Measurements from ENCODE around the gene EPB41. TPM values are rescaled to one million over a fixed set of nuclear protein-coding genes. Genes with fewer than 3 reads are reported as not detected.

Gene EPB41
- total and polyA plus RNA-seq, 2 of the 8 experiments (the other 6 are each of a cell fraction or from before 2014, with no cell fraction given): 36.7 to 109 TPM

GRCh38 chr1:28934676-28935075 lies 20.3 kb downstream of the EPB41 start:
- 94% methylated on average over 5 of the region's 5 CpGs; no CpG with 5 or more reads in 1 of the 2 experiments for WGBS, 2 experiments (ENCODE audit: extremely low coverage in 1 of 2, insufficient coverage in 1 of 2, insufficient read length in 1 of 2, insufficient replicate concordance in 2 of 2, low coverage in 1 of 2, low lambda C conversion rate in 2 of 2, missing lambda C conversion rate in 1 of 2)
- H3K4me3 ChIP-seq (ENCODE audit: extremely low read depth in 1 of 4, insufficient read depth in 2 of 4, low read depth in 3 of 4, low read length in 4 of 4): no peak overlapping the region
- no peaks in the 10 kb centered on the region for H3K27me3 ChIP-seq (replicated peaks in 1 of 4; ENCODE audit: control insufficient read depth in 3 of 4, extremely low read depth in 1 of 4, insufficient read depth in 3 of 4, low read length in 3 of 4)
- peaks cover 2 to 8% of the 10 kb centered on the region in 2 experiments for H4K20me1 ChIP-seq (replicated peaks in 1 of 2; ENCODE audit: control insufficient read depth in 1 of 2, insufficient read depth in 2 of 2, low read length in 2 of 2)
- no peak overlapping the region for H2BK12ac ChIP-seq (ENCODE audit: low read depth, low read length)
- H3K4me2 ChIP-seq (ENCODE audit: insufficient read depth in 1 of 2, low read depth in 2 of 2, low read length in 2 of 2): no peak overlapping the region
- no peak overlapping the region for H3K56ac ChIP-seq (replicated peaks; ENCODE audit: insufficient read length, low read depth, low read length)
- TF ChIP-seq CTBP2 (IDR thresholded peaks at IDR 0.05; ENCODE audit: borderline replicate concordance, insufficient read depth, insufficient read length, low read length) (no peak), NRF1 (IDR thresholded peaks at IDR 0.05; ENCODE audit: low read depth, low read length) (no peak), KDM5A (IDR thresholded peaks at IDR 0.05; ENCODE audit: low read length) (no peak)
- H3K9me3 ChIP-seq (ENCODE audit: insufficient read depth in 2 of 2, low read depth in 1 of 2, low read length in 1 of 2): no peaks in the 10 kb centered on the region
- H2BK5ac ChIP-seq (ENCODE audit: low read depth, low read length): no peak overlapping the region
- no peak overlapping the region for H2AFZ ChIP-seq (ENCODE audit: low read length)
- no peak overlapping the region for H4K91ac ChIP-seq (replicated peaks; ENCODE audit: insufficient read length, low read length)
- H4K8ac ChIP-seq (ENCODE audit: extremely low read depth, insufficient read depth, low read length): no peak overlapping the region
- H3K79me2 ChIP-seq (ENCODE audit: control insufficient read depth in 1 of 2, insufficient read depth in 2 of 2, low read length in 2 of 2): peaks cover 0 to 87% of the 10 kb centered on the region in 2 experiments; a peak in 2 of 4 replicates
- no peak overlapping the region for H4K5ac ChIP-seq (ENCODE audit: insufficient read length, low read depth, low read length)
- no peak overlapping the region for H3K27ac ChIP-seq (ENCODE audit: low read depth, low read length)
- H3K36me3 ChIP-seq (ENCODE audit: control insufficient read depth in 2 of 4, insufficient read depth in 4 of 4, low read length in 3 of 4): no peaks in the 10 kb centered on the region
- H2AK5ac ChIP-seq (ENCODE audit: low read depth, low read length): no peak overlapping the region; the same call in 1 of the 2 replicates
- no peak overlapping the region for H3K18ac ChIP-seq (ENCODE audit: extremely low read depth, low read length)
- no peak for FAIRE-seq
- H3K4me1 ChIP-seq (replicated peaks in 1 of 4; ENCODE audit: control insufficient read depth in 3 of 4, insufficient read depth in 4 of 4, low read length in 3 of 4): no peaks in the 10 kb centered on the region
- no peak overlapping the region for H3K14ac ChIP-seq (ENCODE audit: insufficient read length)
- no peak overlapping the region for H2BK20ac ChIP-seq (ENCODE audit: low read length)
- no peak overlapping the region for H2BK15ac ChIP-seq (ENCODE audit: low read length)
- H3K9ac ChIP-seq (replicated peaks in 1 of 4; ENCODE audit: extremely low read depth in 1 of 4, low read depth in 3 of 4, low read length in 3 of 4): no peak overlapping the region
- no peak overlapping the region for H3K4ac ChIP-seq (replicated peaks; ENCODE audit: insufficient read length, low read depth, low read length)
- no peaks in the 10 kb centered on the region for H3K23me2 ChIP-seq (ENCODE audit: low read depth, low read length)
- H3K79me1 ChIP-seq (ENCODE audit: low read depth, low read length): peaks cover 2% of the 10 kb centered on the region
- ChIA-PET CTCF (ENCODE audit: partially characterized antibody) (interaction anchor here (0.6 to 1.2 kb wide), 3 partner anchors 28 to 293 kb away, joined by 3 to 5 read pairs (median 3); no protein-coding TSS in a partner anchor), POLR2A (ENCODE audit: partially characterized antibody) (interaction anchor here (0.8 to 1.0 kb wide), 2 partner anchors 13 to 20 kb away, joined by 3 to 4 read pairs; no protein-coding TSS in a partner anchor)
- DNase-seq (ENCODE audit: low read depth in 1 of 2, low spot score in 2 of 2): no peak
- H2BK120ac ChIP-seq (replicated peaks; ENCODE audit: low read depth, low read length): no peak overlapping the region
- H3K23ac ChIP-seq (ENCODE audit: insufficient read length): no peak overlapping the region
